RWPE1 (cell line): Measurements from ENCODE around the gene ADARB1.

Source experiments
- CTCF ChIA-PET: fragments of 350-600 bp; sonication (Branson Sonifier 250); formaldehyde crosslinking; extraction: SDS; loops from one replicate; lab custom pipeline; 2021; lab: Yijun Ruan, JAX
- POLR2A ChIA-PET: fragments of 400-600 bp; formaldehyde crosslinking; extraction: SDS; loops from one replicate; lab custom pipeline; 2020; ENCODE audit warnings: antibody characterized with exemption; ENCODE audit not compliant: low non-redundant PET; lab: Yijun Ruan, JAX
- DNase-seq: peaks from one replicate; pipeline ENCODE4 v3.0.0; 2012; ENCODE audit warnings: low spot score
- H3K27ac ChIP-seq: fragments of 450-650 bp; 2 replicates; pipeline ENCODE4 v1.5.1; 2017
- CTCF ChIP-seq: fragments of 450-650 bp; conservative IDR thresholded peaks from 2 replicates; pipeline ENCODE4 v1.5.1; 2017; ENCODE audit warnings: low read depth, mild to moderate bottlenecking

Gene ADARB1

GRCh38 chr21:45074818-45075595 is 627 bp downstream of the ADARB1 start:
- H3K27ac ChIP-seq: peak overlapping the region; percentile 95
- TF ChIP-seq CTCF: no peak
- POLR2A ChIA-PET: no interaction called here
- DNase-seq: peak; percentile 48
- CTCF ChIA-PET: interaction anchor here (0.6 kb wide), 1 partner anchor 65 kb away, joined by 4 read pairs; no protein-coding TSS in a partner anchor

- POLR2A ChIA-PET: no interaction called here
- peak overlapping the region; percentile 95 for H3K27ac ChIP-seq
- TF ChIP-seq CTCF: no peak
- no peak for DNase-seq
- CTCF ChIA-PET: no interaction called here
These were observed 1.3 kb downstream of the ADARB1 start for GRCh38 chr21:45075596-45076244.

- TF ChIP-seq CTCF: no peak
- H3K27ac ChIP-seq: no peak overlapping the region
- peak; percentile 15 for DNase-seq
- CTCF ChIA-PET: interaction anchor here (0.5 kb wide), 1 partner anchor 123 kb away, joined by 3 read pairs; no protein-coding TSS in a partner anchor
- POLR2A ChIA-PET: no interaction called here
These were observed 1.9 kb downstream of the ADARB1 start for GRCh38 chr21:45076245-45076711.

- ChIA-PET CTCF (interaction anchor here (0.7 to 1.1 kb wide), 2 partner anchors 62 to 66 kb away, joined by 3 to 4 read pairs; no protein-coding TSS in a partner anchor), POLR2A (interaction anchor here (0.6 kb wide), 1 partner anchor 131 kb away, joined by 3 read pairs; no protein-coding TSS in a partner anchor)
- DNase-seq: no peak
- H3K27ac ChIP-seq: peak overlapping the region; percentile 65
- TF ChIP-seq CTCF: no peak
These were observed 4.0 kb downstream of the ADARB1 start for GRCh38 chr21:45078371-45078770.

GRCh38 chr21:45078877-45079281 is 4.5 kb downstream of the ADARB1 start:
- ChIA-PET POLR2A (interaction anchor here (0.6 kb wide), 1 partner anchor 131 kb away, joined by 3 read pairs; no protein-coding TSS in a partner anchor), CTCF (interaction anchor here (0.7 to 1.1 kb wide), 2 partner anchors 61 to 66 kb away, joined by 3 to 4 read pairs; no protein-coding TSS in a partner anchor)
- no peak for TF ChIP-seq CTCF
- H3K27ac ChIP-seq: peak overlapping the region; percentile 65; the same call in 1 of the 2 replicates
- DNase-seq: no peak

- H3K27ac ChIP-seq: peak overlapping the region; percentile 62
- no peak for DNase-seq
- no peak for TF ChIP-seq CTCF
- ChIA-PET CTCF (interaction anchor here (1.0 to 1.1 kb wide), 2 partner anchors 61 to 130 kb away, joined by 3 to 4 read pairs; no protein-coding TSS in a partner anchor), POLR2A (no interaction called here)
These were observed 5.0 kb downstream of the ADARB1 start for GRCh38 chr21:45079351-45079750.
